LNCaP clone FGC (cell line): Measurements from ENCODE around the gene DCLRE1C.

Source experiments
- DNase-seq: peaks from one replicate; pipeline ENCODE4 v3.0.0-alpha.2; 2011; ENCODE audit warnings: low read depth
- H3K4me3 ChIP-seq: 2 replicates; pipeline ENCODE4 v1.5.1; 2011; ENCODE audit warnings: mild to moderate bottlenecking, low read depth, low read length, control low read depth
- CTCF ChIP-seq: IDR thresholded peaks from 2 replicates; pipeline ENCODE4 v1.5.1; 2012; ENCODE audit warnings: mild to moderate bottlenecking; ENCODE audit not compliant: control insufficient read depth, insufficient read depth; ENCODE audit errors: extremely low read depth

The DCLRE1C gene

GRCh38 chr10:14971867-14972448 is 18.1 kb upstream of the DCLRE1C start:
- no peak for DNase-seq
- TF ChIP-seq CTCF = peak; percentile 52
- no peak overlapping the region for H3K4me3 ChIP-seq

DNA sequence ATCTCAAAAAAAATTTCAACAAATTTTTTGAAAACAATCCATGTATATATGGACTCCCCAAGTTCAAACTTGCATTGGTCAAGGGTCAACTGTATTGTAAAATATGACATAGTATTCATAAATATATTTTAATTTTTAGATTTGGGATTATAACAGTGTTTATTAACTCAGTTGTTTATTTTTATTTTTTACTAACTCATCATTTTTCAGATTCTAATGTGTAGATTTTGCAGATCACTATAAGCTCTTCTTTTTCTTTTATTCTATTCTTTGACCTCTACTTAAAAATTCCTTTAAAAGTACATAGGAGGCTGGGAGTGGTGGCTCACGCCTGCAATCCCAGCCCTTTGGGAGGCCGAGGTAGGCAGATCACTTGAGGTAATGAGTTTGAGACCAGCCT is 14.0 kb upstream of the DCLRE1C start:
- no peak for DNase-seq
- H3K4me3 ChIP-seq = no peak overlapping the region
- no peak for TF ChIP-seq CTCF

DNA sequence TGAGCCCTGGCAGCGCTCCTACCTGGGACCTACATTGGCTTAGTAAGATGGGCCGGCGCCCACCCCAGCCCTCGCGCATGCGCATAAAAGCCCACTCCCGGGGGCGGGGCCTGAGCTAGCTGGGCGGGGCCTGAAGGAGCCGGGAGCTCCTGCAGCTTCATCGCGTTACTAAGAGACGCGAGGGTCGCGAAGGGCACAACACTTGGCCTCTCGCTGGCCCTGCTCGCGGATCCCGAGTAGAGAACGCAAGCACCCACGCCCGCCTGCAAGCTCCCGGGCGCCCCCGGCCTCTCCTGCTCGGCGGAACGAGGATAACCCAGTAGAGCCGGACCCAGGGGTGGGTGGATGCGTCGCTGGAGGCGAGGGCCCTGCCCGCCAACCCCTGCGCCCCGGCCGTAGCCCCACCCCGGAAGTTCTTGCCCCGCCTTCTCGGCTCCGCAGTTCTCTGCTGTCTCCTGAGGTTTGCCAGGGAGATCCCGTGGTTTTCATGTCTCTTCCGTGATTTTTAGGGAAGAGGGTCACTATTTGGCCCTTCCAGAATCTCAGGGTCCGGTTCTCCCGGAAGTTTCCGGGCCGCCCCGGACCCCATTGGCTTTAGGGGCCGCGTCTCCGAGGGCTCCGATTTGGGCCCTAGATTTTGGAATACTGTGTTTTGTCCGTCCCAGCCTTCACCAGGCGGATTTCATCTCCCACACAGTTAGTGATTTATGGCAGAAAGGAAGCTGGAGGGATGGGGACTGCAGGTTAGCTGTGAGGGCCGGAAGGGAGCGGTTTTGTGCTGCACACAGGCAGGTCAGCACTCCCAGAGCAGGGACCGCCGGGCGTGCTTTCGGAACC is 5.5 kb upstream of the DCLRE1C start, which contains the start of gene MEIG1:
MEIG1 (plus strand) TSS at position 168 of the 837 bp plus-strand sequence. CDS start 7,081 bp downstream, outside the sequence.
- peak within 1 kb of the TSS; percentile 67 for H3K4me3 ChIP-seq
- TF ChIP-seq CTCF = no peak

GRCh38 chr10:14958872-14959220 is 5.0 kb upstream of the DCLRE1C start:
- peak overlapping the region; percentile 67 for H3K4me3 ChIP-seq
- TF ChIP-seq CTCF = no peak
- DNase-seq = no peak

More for the DNA sequence above, 5.5 kb upstream of the DCLRE1C start, which contains the start of gene MEIG1:
- peak; percentile 83 for DNase-seq

DNA sequence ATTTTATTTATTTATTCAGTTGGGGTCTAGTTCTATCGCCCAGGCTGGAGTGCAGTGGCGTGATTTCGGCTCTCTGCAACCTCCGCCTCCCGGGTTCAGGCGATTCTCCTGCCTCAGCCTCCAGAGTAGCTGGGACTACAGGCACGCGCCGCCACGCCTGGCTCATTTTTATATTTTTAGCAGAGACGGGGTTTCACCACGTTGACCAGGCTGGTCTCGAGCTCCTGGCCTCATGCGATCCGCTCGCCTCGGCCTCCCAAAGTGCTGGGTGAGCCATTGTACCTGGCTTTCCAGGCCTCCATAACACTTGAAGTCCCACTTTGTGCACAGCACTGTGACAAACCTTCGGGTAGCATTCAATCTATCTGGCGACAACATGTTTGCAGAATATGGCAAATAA is 1.0 kb upstream of the DCLRE1C start:
- no peak for TF ChIP-seq CTCF
- peak overlapping the region; percentile 73 for H3K4me3 ChIP-seq

GRCh38 chr10:14953424-14954000 is 384 bp downstream of the DCLRE1C start:
- H3K4me3 ChIP-seq = peak overlapping the region; percentile 73
- TF ChIP-seq CTCF = no peak
- DNase-seq = no peak

More for the DNA sequence above, 1.0 kb upstream of the DCLRE1C start:
- DNase-seq = no peak
